ENCODE measurements around the gene CALHM2. TPM values are rescaled to one million over a fixed set of nuclear protein-coding genes. Genes with fewer than 3 reads are reported as not detected.

The CALHM2 gene
- total and polyA plus RNA-seq, 2 donors (not counting 1 experiment from before 2014, with no cell fraction given) = 16.3 to 42.8 TPM

GRCh38 chr10:103493916-103494877 lies 42.0 kb upstream of the CALHM2 start:
- H3K4me1 Mint-ChIP-seq = peaks cover 34% of the 10 kb centered on the region
- Histone ChIP-seq H3K4me1 (ENCODE audit: control insufficient read depth in 2 of 2, insufficient read depth in 2 of 2, low read length in 2 of 2) (peaks cover 25 to 26% of the 10 kb centered on the region in 2 donors), H3K27ac (ENCODE audit: low read length in 2 of 2) (no peak overlapping the region), H4K20me1 (ENCODE audit: control insufficient read depth, insufficient read depth, low read length, poor library complexity, severe bottlenecking) (no peaks in the 10 kb centered on the region), H3K4me2 (replicated peaks; ENCODE audit: low read depth, low read length, poor library complexity, severe bottlenecking) (peak overlapping the region; percentile 86), H3K36me3 (replicated peaks in 1 of 2; ENCODE audit: control extremely low read depth in 1 of 2, control insufficient read depth in 1 of 2, extremely low read depth in 1 of 2, insufficient read depth in 2 of 2, low read length in 1 of 2) (no peaks in the 10 kb centered on the region), H2AFZ (ENCODE audit: insufficient read depth, low read depth, low read length, poor library complexity, severe bottlenecking) (peak overlapping the region; percentile 56), H3K9ac (ENCODE audit: low read length) (peak overlapping the region; percentile 54), H3K79me2 (ENCODE audit: control insufficient read depth, insufficient read depth, low read length) (no peaks in the 10 kb centered on the region), H3K27me3 (replicated peaks in 1 of 4; ENCODE audit: control extremely low read depth in 1 of 4, control insufficient read depth in 3 of 4, insufficient read depth in 4 of 4, low read length in 3 of 4) (peaks cover 0 to 40% (median 25%) of the 10 kb centered on the region in 4 experiments), H3K9me3 (ENCODE audit: control extremely low read depth in 1 of 3, control insufficient read depth in 2 of 3, insufficient read depth in 1 of 3, low read length in 2 of 3) (peaks cover 0 to 2% (median 0%) of the 10 kb centered on the region in 3 donors), H3K4me3 (ENCODE audit: control extremely low read depth in 1 of 5, extremely low read depth in 1 of 5, insufficient read depth in 1 of 5, low read depth in 2 of 5, low read length in 4 of 5) (peak overlapping the region in 4 of 5 experiments; percentile 19 to 57 (median 45))
- CTCF ChIA-PET = interaction anchor here (2.3 to 12.2 kb wide), 2 partner anchors 9 to 78 kb away, joined by 6 to 345 read pairs; no protein-coding TSS in a partner anchor
- intact Hi-C loops (cut with micrococcal nuclease) = loop anchor here (5.0 kb wide), 1 partner anchor 98 kb away; no protein-coding TSS in a partner anchor
- WGBS (ENCODE audit: insufficient coverage) = 1% methylated on average over 90 of the region's 92 CpGs
- POLR2A ChIA-PET = no interaction called here
- TF ChIP-seq EZH2 (IDR thresholded peaks at IDR 0.05; ENCODE audit: borderline replicate concordance, insufficient read depth, low read depth, low read length, poor library complexity, severe bottlenecking) (no peak), CTCF (IDR thresholded peaks at IDR 0.05) (no peak)
- H3K27ac Mint-ChIP-seq = peak overlapping the region; percentile 10
- DNase-seq (peak; percentile 49), ATAC-seq (ENCODE audit: low read depth) (no peak)
- no peaks in the 10 kb centered on the region for H3K9me3 Mint-ChIP-seq (ENCODE audit: insufficient read depth)
- peak overlapping the region; percentile 80 for H3K4me3 Mint-ChIP-seq
- peaks cover 54% of the 10 kb centered on the region for H3K27me3 Mint-ChIP-seq

Data from B cell (primary cell).